K562 (cell line): Measurements from ENCODE around the gene TMEM143. TPM values are rescaled to one million over a fixed set of nuclear protein-coding genes. Genes with fewer than 3 reads are reported as not detected.

ENCODE experiments used
- CTBP1 ChIP-seq: fragments of 450-650 bp; IDR thresholded peaks from 2 replicates; pipeline ENCODE4 v1.6.1; 2016; ENCODE audit warnings: borderline replicate concordance
- HMG20A ChIP-seq: fragments of 450-650 bp; formaldehyde crosslinking; conservative IDR thresholded peaks from 2 replicates; pipeline ENCODE4 v1.4.0; 2020; ENCODE audit warnings: mild to moderate bottlenecking, mixed read lengths
- MED1 ChIP-seq: sonication (generic); formaldehyde crosslinking; IDR thresholded peaks from 2 replicates; pipeline ENCODE4 v1.8.1; 2023; ENCODE audit warnings: missing genetic modification reagents, borderline replicate concordance
- NFYB ChIP-seq: IDR thresholded peaks from 2 replicates; pipeline ENCODE4 v1.6.1; 2011; ENCODE audit warnings: mild to moderate bottlenecking, moderate library complexity; ENCODE audit not compliant: insufficient read length; ENCODE audit errors: extremely low read depth
- NR0B1 ChIP-seq: fragments of 450-650 bp; IDR thresholded peaks from one replicate; pipeline ENCODE4 v1.6.1; 2018; ENCODE audit warnings: mild to moderate bottlenecking, moderate library complexity; ENCODE audit not compliant: partially characterized antibody
- POLR3A ChIP-seq: IDR thresholded peaks from 2 replicates; pipeline ENCODE4 v1.6.1; 2011; ENCODE audit warnings: borderline replicate concordance, mild to moderate bottlenecking, moderate library complexity; ENCODE audit not compliant: insufficient read length, insufficient read depth; ENCODE audit errors: extremely low read depth
- RAD51 ChIP-seq: fragments of 450-650 bp; IDR thresholded peaks from 2 replicates; pipeline ENCODE4 v1.7.1; 2016; ENCODE audit warnings: low read depth, mild to moderate bottlenecking, borderline replicate concordance
- RBFOX2 ChIP-seq: fragments of 200-400 bp; formaldehyde crosslinking; IDR thresholded peaks from 2 replicates; pipeline ENCODE4 v1.6.1; 2017; ENCODE audit warnings: low read depth, mild to moderate bottlenecking, low read length, moderate library complexity
- RERE ChIP-seq: sonication (generic); formaldehyde crosslinking; IDR thresholded peaks from 2 replicates; pipeline ENCODE4 v1.8.0; 2023; ENCODE audit warnings: missing genetic modification reagents, mild to moderate bottlenecking, borderline replicate concordance
- SIN3A ChIP-seq, 2 experiments: fragments of 150-350 bp in 1 of 2; IDR thresholded peaks; 2 replicates each; pipeline ENCODE4 v1.6.1; 2011 to 2016; ENCODE audit warnings: borderline replicate concordance in 2 of 2, low read depth in 2 of 2, low read length in 2 of 2, mild to moderate bottlenecking in 2 of 2, moderate library complexity in 2 of 2; ENCODE audit not compliant: control insufficient read depth in 1 of 2
- SP1 ChIP-seq: sonication (generic); formaldehyde crosslinking; IDR thresholded peaks from 2 replicates; pipeline ENCODE4 v1.8.1; 2022; ENCODE audit warnings: mild to moderate bottlenecking, missing genetic modification reagents
- SRSF1 ChIP-seq: fragments of 200-400 bp; formaldehyde crosslinking; IDR thresholded peaks from 2 replicates; pipeline ENCODE4 v1.6.1; 2017; ENCODE audit warnings: mild to moderate bottlenecking, low read depth, low read length, moderate library complexity
- STAT5A ChIP-seq: IDR thresholded peaks from 2 replicates; pipeline ENCODE4 v1.6.1; 2012; ENCODE audit warnings: low read length, inconsistent platforms, borderline replicate concordance
- TCFL5 ChIP-seq: fragments of 250-450 bp; sonication (Bioruptor Pico); conservative IDR thresholded peaks from 2 replicates; pipeline ENCODE4 v1.6.1; 2021; ENCODE audit warnings: mild to moderate bottlenecking, moderate library complexity, matching md5 sums
- TRIM24 ChIP-seq, 2 experiments: fragments of 450-650 bp; IDR thresholded peaks; 2 replicates each; pipeline ENCODE4 v1.6.1; 2016
- USF2 ChIP-seq: sonication (generic); formaldehyde crosslinking; IDR thresholded peaks from 2 replicates; pipeline ENCODE4 v1.5.0; 2020; ENCODE audit warnings: missing genetic modification reagents
- YBX1 ChIP-seq: fragments of 450-650 bp; IDR thresholded peaks from 2 replicates; pipeline ENCODE4 v1.7.1; 2016; ENCODE audit warnings: mild to moderate bottlenecking
- ZNF639 ChIP-seq, 2 experiments: fragments of 200-800 bp in 1 of 2; sonication (Bioruptor generic) in 1 of 2; sonication (generic) in 1 of 2; formaldehyde crosslinking in 1 of 2; IDR thresholded peaks in 1 of 2; conservative IDR thresholded peaks in 1 of 2; 2 replicates each; pipeline versions ENCODE4 v1.5.0 to v1.6.1; 2016 to 2020; ENCODE audit warnings: missing compliant biosample characterization in 1 of 2, missing genetic modification characterization in 1 of 2, missing genetic modification reagents in 1 of 2
- ZNF696 ChIP-seq: fragments of 250-450 bp; sonication (Bioruptor Pico); conservative IDR thresholded peaks from 2 replicates; pipeline ENCODE4 v1.4.0; 2020; ENCODE audit warnings: mild to moderate bottlenecking, moderate library complexity
- polyA plus RNA-seq, 8 experiments: library from polyadenylated mRNA; depleted of rRNA in 4 of 8; stranded (reverse) in 5 of 8; unstranded in 3 of 8; fragments of >200 nt; fragmentation: Nextera tagmentation in 2 of 8; fragmentation: Illumina TruSeq in 1 of 8; extraction: Ambion mirVana in 2 of 8; extraction: Trizol in 1 of 8; gene quantifications; 2 replicates each; pipeline versions ENCODE4 v1.2.1 to v1.2.3, GENCODE V29; 2011 to 2014; ENCODE audit warnings: inconsistent platforms in 1 of 8, missing spikeins in 1 of 8
- total RNA-seq, 7 experiments: library from RNA; depleted of rRNA in 6 of 7; stranded (reverse); fragments of >200 nt in 6 of 7; fragmentation: Illumina TruSeq in 2 of 7; extraction: Trizol in 2 of 7; gene quantifications; 2 replicates each; pipeline versions ENCODE4 v1.2.1 to v1.2.3, GENCODE V29; 2011 to 2021; ENCODE audit warnings: low replicate concordance in 1 of 7

TMEM143 gene
- total and polyA plus RNA-seq, 9 of the 15 experiments (the other 6 are each of a cell fraction or from before 2014, with no cell fraction given) = 0.66 to 8.8 (median 4.3) TPM

GRCh38 chr19:48354332-48354992, 9.3 kb downstream of the TMEM143 start (continued):
- TF ChIP-seq ZNF639 (CRISPR knock-in tag; conservative IDR thresholded peaks at IDR 0.05 in 1 of 2, IDR thresholded peaks at IDR 0.05 in 1 of 2) = no peak
- TF ChIP-seq SP1 (CRISPR knock-in tag) = no peak
- no peak for TF ChIP-seq ZNF696 (CRISPR knock-in tag)
- TF ChIP-seq YBX1 = no peak
- no peak for TF ChIP-seq MED1 (CRISPR knock-in tag)
- TF ChIP-seq USF2 (CRISPR knock-in tag) = no peak
- no peak for TF ChIP-seq SRSF1
- TF ChIP-seq POLR3A = no peak
- no peak for TF ChIP-seq NFYB
- no peak for TF ChIP-seq NR0B1
- TF ChIP-seq HMG20A (CRISPR knock-in tag) = no peak
- TF ChIP-seq RERE = no peak
- no peak for TF ChIP-seq SIN3A (IDR thresholded peaks at IDR 0.05; ENCODE audit: borderline replicate concordance in 2 of 2, control insufficient read depth in 1 of 2, low read depth in 2 of 2, low read length in 2 of 2)
- no peak for TF ChIP-seq RAD51
- no peak for TF ChIP-seq CTBP1
- no peak for TF ChIP-seq STAT5A
- TF ChIP-seq TCFL5 (CRISPR knock-in tag) = no peak
- TF ChIP-seq RBFOX2 = no peak
- TF ChIP-seq TRIM24 (IDR thresholded peaks at IDR 0.05) = no peak
